GM12892 (cell line): ENCODE measurements around the gene NAPEPLD.
"Not testable (repeated sequence)": the region's sequence is repeated elsewhere in the genome, so short reads cannot be mapped to it uniquely, and the experiment has no call there.

Experiments used
- DNase-seq: peaks from one replicate; pipeline ENCODE4 v3.0.0; 2011; ENCODE audit not compliant: insufficient read length
- FAIRE-seq: peaks from 2 replicates; lab custom pipeline; 2011; peaks lifted over from hg19 to GRCh38; lab: Jason Lieb, UNC
- POLR2A ChIP-seq: IDR thresholded peaks from 2 replicates; pipeline ENCODE4 v1.6.1; 2011; ENCODE audit warnings: low read depth, low read length, control low read depth
- POLR2AphosphoS5 ChIP-seq: IDR thresholded peaks from 2 replicates; pipeline ENCODE4 v1.6.1; 2011; ENCODE audit warnings: low read depth, low read length, control low read depth
- TAF1 ChIP-seq: IDR thresholded peaks from 2 replicates; pipeline ENCODE4 v1.6.1; 2011; ENCODE audit warnings: low read depth, mild to moderate bottlenecking, control low read depth, low read length, borderline replicate concordance

NAPEPLD gene

GRCh38 chr7:103150192-103150591 is 1.3 kb upstream of the NAPEPLD start:
- no peak for FAIRE-seq
- no peak for DNase-seq
- TF ChIP-seq POLR2A (no peak), TAF1 (no peak), POLR2AphosphoS5 (no peak)

- no peak for FAIRE-seq
- no peak for DNase-seq
- TF ChIP-seq POLR2A, result no peak
- TF ChIP-seq POLR2AphosphoS5, result no peak
- no peak for TF ChIP-seq TAF1
Measured at GRCh38 chr7:103149808-103150180, 895 bp upstream of the NAPEPLD start.

- no peak for DNase-seq
- no peak for FAIRE-seq
- TF ChIP-seq POLR2AphosphoS5, result no peak
- no peak for TF ChIP-seq POLR2A
- TF ChIP-seq TAF1, result no peak
Measured at GRCh38 chr7:103148131-103148993, 537 bp downstream of the NAPEPLD start.

- FAIRE-seq, DNase-seq: not testable (repeated sequence)
Measured at GRCh38 chr7:103144754-103145153, 4.1 kb downstream of the NAPEPLD start.

- TF ChIP-seq POLR2AphosphoS5, result no peak
- TF ChIP-seq TAF1, result no peak
- no peak for TF ChIP-seq POLR2A
- FAIRE-seq (no peak), DNase-seq (no peak)
Measured at GRCh38 chr7:103143868-103144267, 5.0 kb downstream of the NAPEPLD start.

- TF ChIP-seq TAF1 (no peak), POLR2A (no peak), POLR2AphosphoS5 (no peak)
- FAIRE-seq (no peak), DNase-seq (no peak)
Measured at GRCh38 chr7:103142494-103142893, 6.4 kb downstream of the NAPEPLD start.

- no peak for DNase-seq
- FAIRE-seq, result no peak
- TF ChIP-seq POLR2AphosphoS5, result no peak
- no peak for TF ChIP-seq TAF1
- TF ChIP-seq POLR2A, result no peak
Measured at GRCh38 chr7:103141753-103142404, 7.0 kb downstream of the NAPEPLD start.

GRCh38 chr7:103140685-103141084 is 8.2 kb downstream of the NAPEPLD start:
- no peak for TF ChIP-seq POLR2AphosphoS5
- no peak for TF ChIP-seq POLR2A
- TF ChIP-seq TAF1, result no peak
- FAIRE-seq (no peak), DNase-seq (no peak)

- DNase-seq (no peak), FAIRE-seq (no peak)
- TF ChIP-seq TAF1, result no peak
- TF ChIP-seq POLR2A, result no peak
- TF ChIP-seq POLR2AphosphoS5, result no peak
Measured at GRCh38 chr7:103140061-103140460, 8.8 kb downstream of the NAPEPLD start.

GRCh38 chr7:103134836-103135554 is 13.9 kb downstream of the NAPEPLD start:
- TF ChIP-seq POLR2AphosphoS5 (no peak), POLR2A (no peak), TAF1 (no peak)
- DNase-seq (no peak), FAIRE-seq (no peak)

DNA sequence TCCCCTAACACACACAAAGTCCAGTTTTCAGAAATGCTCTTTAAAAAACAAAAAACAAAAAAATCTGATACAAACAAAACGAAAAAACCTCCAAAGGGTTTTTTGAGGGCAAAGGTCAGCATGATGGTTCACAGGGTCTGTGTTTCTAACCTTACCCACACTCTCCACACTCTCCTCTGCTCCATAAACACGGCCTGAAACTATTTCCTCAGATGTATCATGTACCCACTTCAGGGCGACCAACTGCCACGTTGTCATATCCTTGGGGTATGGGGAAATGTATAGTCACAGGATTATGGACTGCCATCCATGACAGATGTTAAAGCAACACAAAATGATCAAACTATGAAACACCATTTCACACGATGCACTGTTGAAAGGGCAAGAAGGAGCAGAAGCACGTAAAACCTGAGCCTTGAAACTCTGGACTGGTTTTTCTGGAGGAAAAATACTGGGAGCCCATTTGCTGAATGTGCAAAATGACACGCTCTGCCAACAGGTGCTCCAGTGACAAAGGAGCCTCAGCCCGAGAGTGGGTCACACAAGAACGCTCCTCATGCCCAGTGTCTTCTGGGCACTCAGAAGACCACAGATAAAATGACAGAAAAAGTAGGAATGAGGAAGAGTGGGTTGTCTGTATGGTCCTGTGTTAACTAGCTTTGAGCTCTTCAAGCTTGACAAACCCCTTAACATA is 15.8 kb downstream of the NAPEPLD start:
- FAIRE-seq (no peak), DNase-seq (no peak)

More for the DNA sequence above, 15.8 kb downstream of the NAPEPLD start:
- no peak for TF ChIP-seq POLR2A
- TF ChIP-seq TAF1, result no peak
- no peak for TF ChIP-seq POLR2AphosphoS5
